HUES64 (cell line): ENCODE data around the gene PLEKHB1.
A peak's percentile ranks its signal among the peaks of the same experiment; 100 is the strongest.

Source experiments
- H3K27ac ChIP-seq: 2 replicates; pipeline ENCODE4 v1.7.0; 2013; ENCODE audit warnings: low read depth, low read length, inconsistent platforms
- H3K27me3 ChIP-seq: 2 replicates; pipeline ENCODE4 v1.6.1; 2013; ENCODE audit warnings: mild to moderate bottlenecking, low read length; ENCODE audit not compliant: insufficient read depth
- H3K36me3 ChIP-seq: 2 replicates; pipeline ENCODE4 v1.6.1; 2013; ENCODE audit warnings: mild to moderate bottlenecking, low read length; ENCODE audit not compliant: insufficient read depth
- H3K4me1 ChIP-seq: 2 replicates; pipeline ENCODE4 v1.6.1; 2013; ENCODE audit warnings: mild to moderate bottlenecking, low read length, moderate library complexity; ENCODE audit not compliant: insufficient read depth
- H3K4me3 ChIP-seq: 2 replicates; pipeline ENCODE4 v1.5.1; 2013; ENCODE audit warnings: mild to moderate bottlenecking, low read length, moderate library complexity
- H3K9ac ChIP-seq: 2 replicates; pipeline ENCODE4 v1.6.1; 2013; ENCODE audit warnings: mild to moderate bottlenecking, low read depth, low read length
- H3K9me3 ChIP-seq: 2 replicates; pipeline ENCODE4 v1.6.1; 2013; ENCODE audit warnings: low read depth, low read length; ENCODE audit not compliant: insufficient read depth
- WGBS: fragments of 150-250, 120-280 bp; methylation state at CpG from one replicate; pipeline ENCODE4 v1.1.7; 2013; ENCODE audit warnings: missing lambda C conversion rate; 5-methylcytosine and 5-hydroxymethylcytosine counted together

PLEKHB1 gene

GRCh38 chr11:73648571-73649046, 2.2 kb downstream of the PLEKHB1 start:
- no peak overlapping the region for H3K9ac ChIP-seq
- no peaks in the 10 kb centered on the region for H3K9me3 ChIP-seq
- 60% methylated on average over 8 of the region's 8 CpGs for WGBS
- H3K27me3 ChIP-seq: no peaks in the 10 kb centered on the region; the same call in 1 of the 2 replicates
- H3K4me1 ChIP-seq: peaks cover 47% of the 10 kb centered on the region
- no peak overlapping the region for H3K27ac ChIP-seq
- no peaks in the 10 kb centered on the region for H3K36me3 ChIP-seq
- no peak overlapping the region for H3K4me3 ChIP-seq

DNA sequence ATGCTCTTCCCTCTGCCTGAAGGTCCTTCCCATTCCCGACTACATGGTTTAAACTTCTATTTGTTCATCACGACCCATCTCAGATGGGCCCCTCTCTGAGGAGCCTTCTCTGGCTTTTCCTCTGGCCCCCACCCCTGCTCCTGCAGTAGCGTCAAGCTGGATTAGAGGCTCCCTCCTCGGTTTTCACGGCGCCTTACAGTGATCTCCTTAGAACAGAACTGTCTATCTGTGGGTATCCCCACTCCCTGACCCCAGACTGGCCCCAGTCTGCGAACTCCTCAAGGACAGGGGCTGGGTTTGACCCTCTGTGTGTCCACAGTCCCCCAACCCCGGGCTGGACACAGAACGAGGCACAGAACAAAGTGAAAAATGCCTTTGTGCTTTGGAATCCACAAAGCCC, 2.8 kb downstream of the PLEKHB1 start:
- H3K4me1 ChIP-seq: peaks cover 47% of the 10 kb centered on the region
- no peaks in the 10 kb centered on the region for H3K9me3 ChIP-seq
- no peaks in the 10 kb centered on the region; the same call in 1 of the 2 replicates for H3K27me3 ChIP-seq
- H3K27ac ChIP-seq: no peak overlapping the region
- 79% methylated on average over 9 of the region's 9 CpGs for WGBS
- H3K9ac ChIP-seq: no peak overlapping the region
- H3K36me3 ChIP-seq: no peaks in the 10 kb centered on the region
- no peak overlapping the region for H3K4me3 ChIP-seq

DNA sequence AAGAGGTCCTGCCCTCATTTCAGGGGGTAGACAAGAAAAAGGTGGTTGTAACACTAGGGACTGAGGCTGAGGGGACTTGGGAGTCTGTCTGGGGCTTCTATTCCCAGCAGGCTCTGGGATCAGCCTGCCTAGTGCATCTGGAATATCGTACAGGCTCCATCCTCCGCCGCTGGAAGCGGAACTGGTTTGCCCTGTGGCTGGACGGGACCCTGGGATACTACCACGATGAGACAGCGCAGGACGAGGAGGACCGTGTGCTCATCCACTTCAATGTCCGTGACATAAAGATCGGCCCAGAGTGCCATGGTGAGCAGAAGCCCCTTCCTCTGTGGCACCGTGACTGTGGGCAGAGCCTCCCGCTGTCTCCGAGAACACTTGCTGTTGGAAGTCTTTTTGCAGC, 4.0 kb downstream of the PLEKHB1 start:
- Histone ChIP-seq H3K9me3 (no peaks in the 10 kb centered on the region), H3K27me3 (no peaks in the 10 kb centered on the region; the same call in 1 of the 2 replicates), H3K36me3 (no peaks in the 10 kb centered on the region), H3K27ac (no peak overlapping the region), H3K9ac (no peak overlapping the region), H3K4me3 (no peak overlapping the region), H3K4me1 (peaks cover 41% of the 10 kb centered on the region)
- WGBS: 95% methylated on average over 14 of the region's 14 CpGs

GRCh38 chr11:73651252-73651651, 4.9 kb downstream of the PLEKHB1 start:
- Histone ChIP-seq H3K27ac (no peak overlapping the region), H3K36me3 (no peaks in the 10 kb centered on the region), H3K9ac (no peak overlapping the region), H3K27me3 (no peaks in the 10 kb centered on the region; the same call in 1 of the 2 replicates), H3K4me3 (no peak overlapping the region), H3K4me1 (peaks cover 40% of the 10 kb centered on the region), H3K9me3 (no peaks in the 10 kb centered on the region)
- 91% methylated on average over 5 of the region's 5 CpGs for WGBS

DNA sequence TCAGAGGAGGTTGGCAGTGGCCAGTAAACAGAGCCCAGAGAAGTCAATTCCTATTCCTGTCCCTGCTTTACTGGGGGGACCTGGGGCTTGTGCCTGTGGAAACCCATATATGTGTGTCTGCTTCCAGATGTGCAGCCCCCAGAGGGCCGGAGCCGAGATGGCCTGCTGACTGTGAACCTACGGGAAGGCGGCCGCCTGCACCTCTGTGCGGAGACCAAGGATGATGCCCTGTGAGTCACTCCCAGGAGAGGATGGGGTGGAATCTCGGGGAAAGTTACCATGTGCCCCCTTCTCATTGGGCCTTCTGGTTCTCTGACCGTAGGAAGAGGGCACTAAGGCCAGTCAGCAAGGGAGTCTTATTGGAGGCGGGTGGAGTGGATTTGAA, 5.3 kb downstream of the PLEKHB1 start:
- WGBS: 88% methylated on average over 9 of the region's 9 CpGs
- H3K4me1 ChIP-seq: peaks cover 38% of the 10 kb centered on the region
- no peaks in the 10 kb centered on the region for H3K36me3 ChIP-seq
- no peaks in the 10 kb centered on the region for H3K9me3 ChIP-seq
- no peak overlapping the region for H3K27ac ChIP-seq
- H3K4me3 ChIP-seq: no peak overlapping the region
- H3K9ac ChIP-seq: no peak overlapping the region
- no peaks in the 10 kb centered on the region; the same call in 1 of the 2 replicates for H3K27me3 ChIP-seq

- Histone ChIP-seq H3K4me1 (peaks cover 32% of the 10 kb centered on the region), H3K27me3 (no peaks in the 10 kb centered on the region; the same call in 1 of the 2 replicates), H3K36me3 (no peaks in the 10 kb centered on the region), H3K4me3 (no peak overlapping the region), H3K9ac (peak overlapping the region; percentile 41; the same call in 1 of the 2 replicates), H3K27ac (no peak overlapping the region), H3K9me3 (no peaks in the 10 kb centered on the region)
- 55% methylated on average over 8 of the region's 8 CpGs for WGBS
Measured at GRCh38 chr11:73652046-73652730, 5.8 kb downstream of the PLEKHB1 start.

GRCh38 chr11:73652856-73653559, 6.6 kb downstream of the PLEKHB1 start:
- Histone ChIP-seq H3K27ac (no peak overlapping the region), H3K9ac (no peak overlapping the region), H3K27me3 (no peaks in the 10 kb centered on the region; the same call in 1 of the 2 replicates), H3K36me3 (no peaks in the 10 kb centered on the region), H3K9me3 (no peaks in the 10 kb centered on the region), H3K4me3 (no peak overlapping the region), H3K4me1 (peaks cover 28% of the 10 kb centered on the region)
- WGBS: 90% methylated on average over 6 of the region's 6 CpGs

- Histone ChIP-seq H3K9ac (no peak overlapping the region), H3K36me3 (no peaks in the 10 kb centered on the region), H3K27ac (no peak overlapping the region), H3K4me1 (peaks cover 18% of the 10 kb centered on the region), H3K9me3 (no peaks in the 10 kb centered on the region), H3K27me3 (no peaks in the 10 kb centered on the region), H3K4me3 (no peak overlapping the region)
- 97% methylated on average over 3 of the region's 5 CpGs for WGBS
Measured at GRCh38 chr11:73653996-73654395, 7.6 kb downstream of the PLEKHB1 start.

- Histone ChIP-seq H3K36me3 (no peaks in the 10 kb centered on the region), H3K4me3 (no peak overlapping the region), H3K4me1 (peaks cover 15% of the 10 kb centered on the region; the same call in 1 of the 2 replicates), H3K9me3 (no peaks in the 10 kb centered on the region), H3K9ac (no peak overlapping the region), H3K27me3 (no peaks in the 10 kb centered on the region), H3K27ac (no peak overlapping the region)
- 91% methylated on average over 7 of the region's 7 CpGs for WGBS
Measured at GRCh38 chr11:73654482-73655021, 8.2 kb downstream of the PLEKHB1 start.

DNA sequence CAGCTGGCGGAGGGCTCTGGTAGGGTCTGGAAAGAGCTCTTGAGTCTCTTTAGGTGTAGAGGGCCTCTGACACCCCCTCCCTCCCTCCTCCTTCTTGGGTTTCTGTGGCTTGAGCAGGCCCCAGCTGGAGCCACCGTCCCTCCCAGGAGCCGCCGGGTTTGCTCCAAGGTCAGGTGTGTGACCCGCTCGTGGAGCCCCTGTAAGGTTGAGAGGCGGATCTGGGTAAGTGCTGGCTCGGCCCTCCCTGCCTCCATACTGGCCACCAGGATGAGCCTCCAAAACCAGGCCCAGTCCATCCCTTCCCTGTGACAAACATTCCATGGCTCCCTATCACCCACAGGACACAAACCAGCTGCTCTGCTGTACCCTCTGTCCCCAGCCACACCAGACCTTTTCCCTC, 9.3 kb downstream of the PLEKHB1 start:
- 94% methylated on average over 8 of the region's 8 CpGs for WGBS
- Histone ChIP-seq H3K4me1 (peaks cover 15% of the 10 kb centered on the region; the same call in 1 of the 2 replicates), H3K4me3 (no peak overlapping the region), H3K9me3 (no peaks in the 10 kb centered on the region), H3K36me3 (no peaks in the 10 kb centered on the region), H3K9ac (no peak overlapping the region), H3K27me3 (peaks cover 9% of the 10 kb centered on the region), H3K27ac (no peak overlapping the region)

DNA sequence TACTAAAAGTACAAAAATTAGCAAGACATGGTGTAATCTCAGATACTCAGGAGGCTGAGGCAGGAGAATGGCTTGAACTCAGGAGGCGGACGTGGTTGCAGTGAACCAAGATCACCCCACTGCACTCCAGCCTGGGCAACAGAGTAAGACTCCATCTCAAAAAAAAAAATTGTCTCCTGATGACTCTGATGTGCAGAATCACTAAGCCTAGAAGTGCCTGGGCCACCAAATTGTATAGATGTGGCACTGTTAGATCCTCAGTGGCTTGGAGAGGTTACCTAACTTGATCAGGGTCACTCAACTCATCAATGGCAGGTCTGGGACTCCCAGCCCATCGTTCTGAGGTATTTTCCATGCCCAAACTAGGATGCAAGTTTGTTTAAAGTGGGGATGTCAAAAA, 10.6 kb downstream of the PLEKHB1 start:
- Histone ChIP-seq H3K4me3 (no peak overlapping the region), H3K27me3 (peaks cover 16% of the 10 kb centered on the region), H3K4me1 (peaks cover 10% of the 10 kb centered on the region; the same call in 1 of the 2 replicates), H3K27ac (no peak overlapping the region), H3K9me3 (no peaks in the 10 kb centered on the region), H3K36me3 (no peaks in the 10 kb centered on the region), H3K9ac (no peak overlapping the region)
- WGBS: 75% methylated on average over 2 of the region's 3 CpGs
